OCI-LY7 (cell line): ENCODE measurements around the gene WWOX.

Experiments
- EZH2phosphoT487 ChIP-seq: fragments of 200-600 bp; sonication (generic); IDR thresholded peaks from 2 replicates; pipeline ENCODE4 v1.6.1; 2018; ENCODE audit warnings: low read depth, borderline replicate concordance, mild to moderate bottlenecking, mixed run types, antibody characterized with exemption, low read length, moderate library complexity, mixed read lengths
- TF ChIP-seq, protein P1 (sequence below): fragments of 200-600 bp; sonication (generic); conservative IDR thresholded peaks from 2 replicates; pipeline ENCODE4 v1.5.1; 2014; ENCODE audit warnings: mild to moderate bottlenecking, antibody characterized with exemption, low read length, moderate library complexity, mixed read lengths

DNA sequence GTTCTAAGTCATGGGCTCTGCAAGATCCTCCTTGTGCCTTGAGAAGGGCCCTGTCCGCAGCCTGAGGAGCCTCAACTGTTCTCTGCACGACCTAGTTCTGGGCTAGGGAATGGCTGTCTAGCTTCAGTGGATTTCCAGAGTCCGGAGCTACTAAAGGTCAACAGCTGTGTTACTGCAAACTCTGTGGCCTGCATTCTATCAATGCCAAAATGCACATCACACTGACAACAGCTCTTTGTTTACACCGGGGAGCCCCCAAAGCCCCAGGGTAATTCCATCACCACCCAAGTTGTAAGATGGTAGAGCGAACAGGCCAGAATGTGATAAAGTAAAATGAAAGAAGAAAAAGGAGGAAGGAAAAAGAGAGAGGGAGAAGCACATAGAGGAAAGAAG, 890.9 kb downstream of the WWOX start:
- TF ChIP-seq, protein P1, sequence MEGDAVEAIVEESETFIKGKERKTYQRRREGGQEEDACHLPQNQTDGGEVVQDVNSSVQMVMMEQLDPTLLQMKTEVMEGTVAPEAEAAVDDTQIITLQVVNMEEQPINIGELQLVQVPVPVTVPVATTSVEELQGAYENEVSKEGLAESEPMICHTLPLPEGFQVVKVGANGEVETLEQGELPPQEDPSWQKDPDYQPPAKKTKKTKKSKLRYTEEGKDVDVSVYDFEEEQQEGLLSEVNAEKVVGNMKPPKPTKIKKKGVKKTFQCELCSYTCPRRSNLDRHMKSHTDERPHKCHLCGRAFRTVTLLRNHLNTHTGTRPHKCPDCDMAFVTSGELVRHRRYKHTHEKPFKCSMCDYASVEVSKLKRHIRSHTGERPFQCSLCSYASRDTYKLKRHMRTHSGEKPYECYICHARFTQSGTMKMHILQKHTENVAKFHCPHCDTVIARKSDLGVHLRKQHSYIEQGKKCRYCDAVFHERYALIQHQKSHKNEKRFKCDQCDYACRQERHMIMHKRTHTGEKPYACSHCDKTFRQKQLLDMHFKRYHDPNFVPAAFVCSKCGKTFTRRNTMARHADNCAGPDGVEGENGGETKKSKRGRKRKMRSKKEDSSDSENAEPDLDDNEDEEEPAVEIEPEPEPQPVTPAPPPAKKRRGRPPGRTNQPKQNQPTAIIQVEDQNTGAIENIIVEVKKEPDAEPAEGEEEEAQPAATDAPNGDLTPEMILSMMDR = no peak
- TF ChIP-seq EZH2phosphoT487 = no peak
